Measurements from ENCODE around the gene ANKMY1. TPM values are rescaled to one million over a fixed set of nuclear protein-coding genes. Genes with fewer than 3 reads are reported as not detected.
"Not testable (repeated sequence)": the region's sequence is repeated elsewhere in the genome, so short reads cannot be mapped to it uniquely, and the experiment has no call there.

The ANKMY1 gene
- total RNA-seq, 4 donors from 2014 or later: 8.2 to 23.8 (median 17.1) TPM

- H3K27me3 ChIP-seq: peaks cover 0 to 15% (median 0%) of the 10 kb centered on the region in 4 donors
- DNase-seq: no peak
- H3K27ac ChIP-seq: no peak overlapping the region
- intact Hi-C loops (cut with DNase I): no loop called here
- H3K9me3 ChIP-seq: peaks cover 0 to 15% (median 5%) of the 10 kb centered on the region in 3 donors
- 97 to 99% methylated on average over 13 to 16 of the region's 32 CpGs for WGBS, 2 donors
- H3K4me3 ChIP-seq: no peak overlapping the region
- H3K4me1 ChIP-seq: peaks cover 0 to 16% (median 11%) of the 10 kb centered on the region in 3 donors
- TF ChIP-seq POLR2A (IDR thresholded peaks at IDR 0.05) (no peak), CTCF (IDR thresholded peaks at IDR 0.05) (no peak)
- peaks cover 0 to 58% (median 14%) of the 10 kb centered on the region in 3 donors for H3K36me3 ChIP-seq
Measured at GRCh38 chr2:240523451-240524281, 34.1 kb downstream of the ANKMY1 start.

GRCh38 chr2:240522406-240522805 is 35.4 kb downstream of the ANKMY1 start:
- TF ChIP-seq POLR2A (IDR thresholded peaks at IDR 0.05): no peak
- TF ChIP-seq CTCF (IDR thresholded peaks at IDR 0.05): no peak
- DNase-seq: no peak
- Histone ChIP-seq H3K4me3 (no peak overlapping the region), H3K36me3 (peaks cover 0 to 51% (median 14%) of the 10 kb centered on the region in 3 donors), H3K27me3 (peaks cover 0 to 15% (median 0%) of the 10 kb centered on the region in 4 donors), H3K27ac (no peak overlapping the region), H3K9me3 (peaks cover 0 to 15% (median 5%) of the 10 kb centered on the region in 3 donors), H3K4me1 (peaks cover 0 to 16% (median 11%) of the 10 kb centered on the region in 3 donors)
- intact Hi-C loops (cut with DNase I): no loop called here
- 100% methylated on average over 3 to 6 of the region's 12 CpGs for WGBS, 2 donors

GRCh38 chr2:240521885-240522284 is 35.9 kb downstream of the ANKMY1 start:
- intact Hi-C loops (cut with DNase I): not testable (repeated sequence)

GRCh38 chr2:240520974-240521350 is 36.8 kb downstream of the ANKMY1 start:
- no peak for TF ChIP-seq POLR2A (IDR thresholded peaks at IDR 0.05)
- TF ChIP-seq CTCF (IDR thresholded peaks at IDR 0.05): no peak
- intact Hi-C loops (cut with DNase I): no loop called here
- no peak overlapping the region for H3K27ac ChIP-seq
- H3K9me3 ChIP-seq: peaks cover 0 to 15% (median 5%) of the 10 kb centered on the region in 3 donors
- peaks cover 0 to 15% (median 0%) of the 10 kb centered on the region in 4 donors for H3K27me3 ChIP-seq
- no peak overlapping the region for H3K4me3 ChIP-seq
- H3K36me3 ChIP-seq: peaks cover 0 to 42% (median 14%) of the 10 kb centered on the region in 3 donors
- 92 to 100% methylated on average over 6 of the region's 12 CpGs for WGBS, 2 donors
- DNase-seq: no peak
- H3K4me1 ChIP-seq: peaks cover 0 to 16% (median 11%) of the 10 kb centered on the region in 3 donors

More at GRCh38 chr2:240521885-240522284, 35.9 kb downstream of the ANKMY1 start:
- Histone ChIP-seq H3K4me1 (peaks cover 0 to 16% (median 11%) of the 10 kb centered on the region in 3 donors), H3K36me3 (peaks cover 0 to 51% (median 14%) of the 10 kb centered on the region in 3 donors), H3K27me3 (peaks cover 0 to 15% (median 0%) of the 10 kb centered on the region in 4 donors), H3K9me3 (peaks cover 0 to 15% (median 5%) of the 10 kb centered on the region in 3 donors)
- WGBS, 2 donors: 91 to 97% methylated on average over 5 of the region's 5 CpGs
- H3K27ac ChIP-seq, DNase-seq, H3K4me3 ChIP-seq: not testable (repeated sequence)

- H3K9me3 ChIP-seq: peaks cover 0 to 9% (median 4%) of the 10 kb centered on the region in 3 donors
- H3K4me3 ChIP-seq: peak overlapping the region in 3 of 4 donors; percentile 2 to 26 (median 11)
- H3K27ac ChIP-seq: no peak overlapping the region
- no peak for DNase-seq
- H3K4me1 ChIP-seq: peaks cover 0 to 16% (median 11%) of the 10 kb centered on the region in 3 donors
- intact Hi-C loops (cut with DNase I): no loop called here
- WGBS, 2 donors: 31 to 75% methylated on average over 2 to 9 of the region's 52 CpGs
- TF ChIP-seq CTCF (IDR thresholded peaks at IDR 0.05): peak in 1 of 6 experiments; percentile 31
- no peak for TF ChIP-seq POLR2A (IDR thresholded peaks at IDR 0.05)
- H3K27me3 ChIP-seq: peaks cover 0 to 15% (median 0%) of the 10 kb centered on the region in 4 donors
- H3K36me3 ChIP-seq: peaks cover 0 to 36% (median 14%) of the 10 kb centered on the region in 3 donors
Measured at GRCh38 chr2:240520130-240520973, 37.4 kb downstream of the ANKMY1 start.
